A673 (cell line): Measurements from ENCODE around the gene ALKBH7. TPM values are rescaled to one million over a fixed set of nuclear protein-coding genes. Genes with fewer than 3 reads are reported as not detected.
A peak's percentile ranks its signal among the peaks of the same experiment; 100 is the strongest.

Experiments
- BruUV-seq: library from RNA; stranded (reverse); fragments of 400-500 nt; replicated peaks from 2 replicates; lab custom pipeline; 2021; lab: Mats Ljungman, UMichigan
- CTCF ChIA-PET: fragments of 300-600 bp; sonication (Branson Sonifier 250); formaldehyde crosslinking; loops from one replicate; lab custom pipeline; 2022; ENCODE audit warnings: antibody characterized with exemption; lab: Charles Lee
- POLR2A ChIA-PET: fragments of 300-600 bp; sonication (Branson Sonifier 250); formaldehyde crosslinking; loops from one replicate; lab custom pipeline; 2022; ENCODE audit warnings: antibody characterized with exemption; ENCODE audit not compliant: low non-redundant PET; lab: Charles Lee
- DNase-seq: peaks from one replicate; pipeline ENCODE4 v3.0.0-alpha.2; 2015; ENCODE audit warnings: low spot score
- H3K27ac ChIP-seq: fragments of 200-600 bp; sonication (generic); 2 replicates; pipeline ENCODE4 v1.5.1; 2016; ENCODE audit warnings: mixed run types, low read depth, mild to moderate bottlenecking, mixed read lengths, antibody characterized with exemption, low read length; ENCODE audit not compliant: poor library complexity, severe bottlenecking
- H3K27me3 ChIP-seq: fragments of 200-600 bp; sonication (generic); replicated peaks from 2 replicates; pipeline ENCODE4 v1.6.1; 2017; ENCODE audit warnings: mixed run types, low read depth, mild to moderate bottlenecking, mixed read lengths, antibody characterized with exemption, low read length; ENCODE audit not compliant: insufficient read depth, poor library complexity
- H3K36me3 ChIP-seq: fragments of 200-600 bp; sonication (generic); 2 replicates; pipeline ENCODE4 v1.6.1; 2016; ENCODE audit warnings: mixed run types, mild to moderate bottlenecking, mixed read lengths, antibody characterized with exemption, low read length; ENCODE audit not compliant: insufficient read depth, poor library complexity, severe bottlenecking
- H3K4me1 ChIP-seq: fragments of 200-600 bp; sonication (generic); 2 replicates; pipeline ENCODE4 v1.6.1; 2017; ENCODE audit warnings: mixed run types, mild to moderate bottlenecking, mixed read lengths, antibody characterized with exemption, low read length; ENCODE audit not compliant: insufficient read depth, poor library complexity, severe bottlenecking
- H3K4me3 ChIP-seq: fragments of 200-600 bp; sonication (generic); 2 replicates; pipeline ENCODE4 v1.5.1; 2016; ENCODE audit warnings: low read depth, mixed run types, mild to moderate bottlenecking, mixed read lengths, low read length; ENCODE audit not compliant: poor library complexity, severe bottlenecking
- H3K9me3 ChIP-seq: fragments of 200-600 bp; sonication (generic); 2 replicates; pipeline ENCODE4 v1.6.1; 2016; ENCODE audit warnings: mixed run types, low read depth, mild to moderate bottlenecking, mixed read lengths, antibody characterized with exemption, low read length; ENCODE audit not compliant: poor library complexity, severe bottlenecking
- EZH2 ChIP-seq: fragments of 200-600 bp; sonication (generic); IDR thresholded peaks from 2 replicates; pipeline ENCODE4 v1.6.1; 2017; ENCODE audit warnings: borderline replicate concordance, low read depth, mild to moderate bottlenecking, mixed read lengths, antibody characterized with exemption, low read length; ENCODE audit not compliant: poor library complexity, severe bottlenecking
- intact Hi-C: fragments of 100-400 bp; cut with micrococcal nuclease; formaldehyde crosslinking; loops from one replicate; pipeline ENCODE4 v1.10.0; 2022; ENCODE audit not compliant: unreplicated experiment
- total RNA-seq: library from RNA; stranded (reverse); gene quantifications from 2 replicates; pipeline ENCODE4 v1.2.3, GENCODE V29; 2021
- TF ChIP-seq, protein P1 (sequence below): fragments of 300-800, 200-600 bp; sonication (generic); conservative IDR thresholded peaks from 2 replicates; pipeline ENCODE4 v1.5.1; 2017; ENCODE audit warnings: low read depth, mild to moderate bottlenecking, antibody characterized with exemption, low read length, moderate library complexity, mixed read lengths

The ALKBH7 gene
- total RNA-seq, 1 experiment from 2014 or later, result 30.6 TPM

DNA sequence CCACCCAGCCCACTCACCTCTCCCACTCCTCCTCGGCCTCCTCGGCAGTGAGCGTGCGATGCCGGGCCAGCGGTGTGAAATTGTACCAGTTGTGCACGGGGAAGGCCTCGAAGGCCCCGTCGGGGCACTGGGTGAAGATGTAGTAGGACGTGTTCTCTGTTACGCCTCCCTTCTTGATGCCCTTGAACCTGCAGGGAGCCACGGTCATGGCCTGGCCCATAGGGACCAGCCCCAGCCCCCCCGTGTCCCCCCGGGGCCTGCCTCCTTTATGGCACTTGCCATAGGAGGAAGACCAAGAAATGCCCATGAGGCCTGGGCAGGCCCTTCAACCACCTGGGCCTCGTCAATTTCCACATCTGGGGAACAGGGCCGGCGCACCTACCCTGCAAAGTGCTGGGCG, 14.8 kb downstream of the ALKBH7 start:
- DNase-seq, result no peak
- intact Hi-C loops, result no loop called here
- Histone ChIP-seq H3K4me3 (no peak overlapping the region), H3K4me1 (peaks cover 10% of the 10 kb centered on the region), H3K27me3 (no peaks in the 10 kb centered on the region), H3K36me3 (peaks cover 66% of the 10 kb centered on the region), H3K9me3 (no peaks in the 10 kb centered on the region), H3K27ac (no peak overlapping the region)
- ChIA-PET POLR2A (no interaction called here), CTCF (no interaction called here)
- BruUV-seq, result no TSS peak
- TF ChIP-seq EZH2, result no peak
- TF ChIP-seq, protein P1, sequence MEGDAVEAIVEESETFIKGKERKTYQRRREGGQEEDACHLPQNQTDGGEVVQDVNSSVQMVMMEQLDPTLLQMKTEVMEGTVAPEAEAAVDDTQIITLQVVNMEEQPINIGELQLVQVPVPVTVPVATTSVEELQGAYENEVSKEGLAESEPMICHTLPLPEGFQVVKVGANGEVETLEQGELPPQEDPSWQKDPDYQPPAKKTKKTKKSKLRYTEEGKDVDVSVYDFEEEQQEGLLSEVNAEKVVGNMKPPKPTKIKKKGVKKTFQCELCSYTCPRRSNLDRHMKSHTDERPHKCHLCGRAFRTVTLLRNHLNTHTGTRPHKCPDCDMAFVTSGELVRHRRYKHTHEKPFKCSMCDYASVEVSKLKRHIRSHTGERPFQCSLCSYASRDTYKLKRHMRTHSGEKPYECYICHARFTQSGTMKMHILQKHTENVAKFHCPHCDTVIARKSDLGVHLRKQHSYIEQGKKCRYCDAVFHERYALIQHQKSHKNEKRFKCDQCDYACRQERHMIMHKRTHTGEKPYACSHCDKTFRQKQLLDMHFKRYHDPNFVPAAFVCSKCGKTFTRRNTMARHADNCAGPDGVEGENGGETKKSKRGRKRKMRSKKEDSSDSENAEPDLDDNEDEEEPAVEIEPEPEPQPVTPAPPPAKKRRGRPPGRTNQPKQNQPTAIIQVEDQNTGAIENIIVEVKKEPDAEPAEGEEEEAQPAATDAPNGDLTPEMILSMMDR, result no peak

DNA sequence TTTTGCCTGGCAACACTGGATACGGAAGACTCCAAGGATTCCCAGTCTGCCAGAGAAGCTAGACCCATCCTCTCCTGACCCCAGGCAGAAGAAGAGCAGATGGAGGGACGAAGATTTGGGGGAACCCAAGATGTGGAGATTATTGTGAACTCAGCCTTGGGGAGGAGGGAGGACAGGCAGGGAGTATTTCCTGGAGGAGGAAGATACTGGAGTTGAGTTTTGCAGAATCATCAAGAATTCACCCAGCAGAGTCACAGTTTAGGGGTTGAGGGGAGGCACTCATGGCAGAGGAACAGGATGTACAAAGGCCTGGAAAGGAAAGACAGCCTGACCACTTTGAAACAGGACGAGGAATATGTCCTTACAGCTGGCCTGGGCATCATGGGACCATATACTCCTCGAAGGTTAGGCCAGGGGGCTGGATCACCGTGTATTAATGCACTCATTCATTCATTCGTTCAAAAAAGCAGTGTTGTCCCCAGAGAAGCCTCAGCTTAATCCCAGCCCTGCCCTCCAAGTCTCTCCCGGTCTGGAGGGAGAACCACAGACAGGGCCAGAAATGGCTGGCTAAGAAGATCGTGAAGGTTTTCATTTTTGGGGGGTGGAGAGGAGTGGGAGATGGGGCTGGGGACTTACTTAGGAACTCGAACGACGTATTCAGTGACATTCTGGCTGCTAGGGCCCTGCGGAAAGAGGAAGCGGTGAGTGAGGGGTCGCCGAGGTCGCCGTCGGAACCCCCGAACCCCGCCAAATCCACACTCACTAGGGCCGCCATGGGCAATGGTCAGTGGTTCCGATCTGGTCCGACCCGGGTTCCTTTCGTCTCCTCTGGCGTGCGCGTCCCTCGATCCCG, 19.9 kb downstream of the ALKBH7 start:
- Histone ChIP-seq H3K9me3 (no peaks in the 10 kb centered on the region), H3K36me3 (peaks cover 37% of the 10 kb centered on the region), H3K4me3 (peak overlapping the region; percentile 70), H3K27ac (peak overlapping the region; percentile 93), H3K27me3 (no peaks in the 10 kb centered on the region), H3K4me1 (peaks cover 14% of the 10 kb centered on the region)
- TSS peak; percentile 72 for BruUV-seq
- POLR2A ChIA-PET, result no interaction called here
- CTCF ChIA-PET, result no interaction called here
- intact Hi-C loops, result no loop called here
- no peak for DNase-seq
- TF ChIP-seq, protein P1, result no peak
- TF ChIP-seq EZH2, result no peak

DNA sequence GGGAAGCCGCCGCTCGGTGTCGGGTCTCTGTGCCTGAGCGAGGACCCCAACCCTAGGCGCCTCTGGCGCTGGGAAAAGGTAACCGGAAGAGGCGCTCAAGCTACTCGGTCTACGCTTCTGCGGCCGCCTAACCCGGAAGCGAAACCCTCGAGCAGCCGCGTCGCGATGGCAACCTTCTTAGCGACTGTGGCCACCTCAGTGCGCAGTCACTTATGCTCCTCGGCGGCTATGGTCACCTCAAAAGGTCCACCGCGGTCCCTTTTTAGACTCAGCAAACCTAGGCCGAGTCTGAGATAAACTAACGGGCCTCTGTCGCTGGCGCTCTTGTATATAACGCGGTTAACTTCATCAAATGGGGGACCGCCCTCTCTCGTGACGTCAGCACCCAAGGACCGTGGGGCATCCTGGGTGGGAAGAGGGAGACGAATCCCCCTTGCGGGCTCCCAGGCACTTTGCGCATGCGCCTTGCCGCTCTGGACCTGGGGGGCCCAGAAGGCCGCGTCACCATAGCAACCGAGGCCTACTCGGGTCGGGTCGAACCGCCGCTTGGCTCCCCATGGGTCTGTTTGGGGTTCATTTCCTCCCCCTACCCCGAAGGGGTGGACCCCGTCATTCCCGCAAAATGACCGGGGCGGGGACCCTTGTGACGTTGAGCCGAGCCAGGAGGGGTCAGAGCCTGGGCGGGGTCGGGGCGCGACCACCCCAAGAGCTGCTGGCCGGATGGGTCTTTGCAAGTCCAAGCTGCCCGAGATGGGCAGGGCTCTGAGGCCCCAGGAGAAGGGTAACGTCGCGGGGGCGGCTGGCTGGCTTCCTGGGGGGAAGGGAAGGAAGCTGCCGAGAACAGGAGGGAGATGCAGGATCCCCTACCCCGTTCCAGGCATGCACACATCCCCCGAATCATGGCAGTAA, 20.7 kb downstream of the ALKBH7 start, which contains the start of gene GTF2F1:
TSS of gene GTF2F1 (minus strand) at position 91 of the 909 bp plus-strand sequence. CDS start 169 bp downstream, outside the sequence.
- intact Hi-C loops, result no loop called here
- peak; percentile 99 for DNase-seq
- TF ChIP-seq, protein P1, result 0 out of 2 replicates have a peak, but pooled peaks have one; percentile 21
- TF ChIP-seq EZH2, result no peak
- H3K4me3 ChIP-seq, result peak within 1 kb of the TSS; percentile 70
- H3K4me1 ChIP-seq, result peaks cover 14% of the 10 kb centered on the region
- no peaks in the 10 kb centered on the region for H3K9me3 ChIP-seq
- no TSS peak for BruUV-seq
- H3K27ac ChIP-seq, result peak within 1 kb of the TSS; percentile 93
- peaks cover 30% of the 10 kb centered on the region for H3K36me3 ChIP-seq
- CTCF ChIA-PET, result no interaction called here
- POLR2A ChIA-PET, result no interaction called here
- H3K27me3 ChIP-seq, result no peaks in the 10 kb centered on the region
